ENCODE results near the gene LAMB3. TPM values are rescaled to one million over a fixed set of nuclear protein-coding genes. Genes with fewer than 3 reads are reported as not detected.

LAMB3 gene
- total and polyA plus RNA-seq, 4 donors, result 14.6 to 121 (median 68.6) TPM

DNA sequence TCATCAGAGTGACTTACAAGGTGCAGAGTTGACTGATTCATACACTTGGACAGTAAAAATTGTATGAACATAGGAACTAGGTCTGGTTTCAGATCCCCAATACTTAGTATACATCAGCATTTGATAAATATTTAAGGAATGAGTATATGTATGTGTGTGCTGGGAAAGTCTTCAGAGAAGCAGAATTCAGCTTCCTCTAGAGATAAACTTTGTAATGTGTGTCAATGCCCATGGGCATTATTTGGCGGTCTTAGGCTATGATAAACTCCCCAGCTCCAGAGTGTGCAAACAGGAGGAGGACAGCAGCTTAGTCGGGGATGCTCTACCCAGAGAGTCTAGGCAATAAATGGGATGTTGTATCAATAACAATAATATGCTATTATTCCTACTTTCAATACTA, 71.6 kb downstream of the LAMB3 start:
- H3K27me3 ChIP-seq (ENCODE audit: control insufficient read depth in 3 of 3, insufficient read depth in 3 of 3, low read length in 2 of 3), result peaks cover 0 to 3% (median 0%) of the 10 kb centered on the region in 3 donors
- no peaks in the 10 kb centered on the region for H3K36me3 ChIP-seq (ENCODE audit: control insufficient read depth in 4 of 4, insufficient read depth in 4 of 4, low read length in 4 of 4)
- H3K4me3 ChIP-seq, result no peak overlapping the region
- ATAC-seq (ENCODE audit: insufficient read depth, low FRiP score), result no peak
- H3K9me3 ChIP-seq (ENCODE audit: control insufficient read depth in 4 of 4, insufficient read depth in 3 of 4, low read length in 3 of 4), result no peaks in the 10 kb centered on the region
- H3K9ac ChIP-seq (ENCODE audit: insufficient read depth in 1 of 2, low read length in 2 of 2), result no peak overlapping the region
- WGBS, 2 donors, result 90 to 92% methylated on average over 2 of the region's 2 CpGs
- no peak for DNase-seq
- TF ChIP-seq, protein P1, sequence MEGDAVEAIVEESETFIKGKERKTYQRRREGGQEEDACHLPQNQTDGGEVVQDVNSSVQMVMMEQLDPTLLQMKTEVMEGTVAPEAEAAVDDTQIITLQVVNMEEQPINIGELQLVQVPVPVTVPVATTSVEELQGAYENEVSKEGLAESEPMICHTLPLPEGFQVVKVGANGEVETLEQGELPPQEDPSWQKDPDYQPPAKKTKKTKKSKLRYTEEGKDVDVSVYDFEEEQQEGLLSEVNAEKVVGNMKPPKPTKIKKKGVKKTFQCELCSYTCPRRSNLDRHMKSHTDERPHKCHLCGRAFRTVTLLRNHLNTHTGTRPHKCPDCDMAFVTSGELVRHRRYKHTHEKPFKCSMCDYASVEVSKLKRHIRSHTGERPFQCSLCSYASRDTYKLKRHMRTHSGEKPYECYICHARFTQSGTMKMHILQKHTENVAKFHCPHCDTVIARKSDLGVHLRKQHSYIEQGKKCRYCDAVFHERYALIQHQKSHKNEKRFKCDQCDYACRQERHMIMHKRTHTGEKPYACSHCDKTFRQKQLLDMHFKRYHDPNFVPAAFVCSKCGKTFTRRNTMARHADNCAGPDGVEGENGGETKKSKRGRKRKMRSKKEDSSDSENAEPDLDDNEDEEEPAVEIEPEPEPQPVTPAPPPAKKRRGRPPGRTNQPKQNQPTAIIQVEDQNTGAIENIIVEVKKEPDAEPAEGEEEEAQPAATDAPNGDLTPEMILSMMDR (IDR thresholded peaks at IDR 0.05; ENCODE audit: control extremely low read depth, extremely low read depth), result no peak
- peaks cover 0 to 14% (median 2%) of the 10 kb centered on the region in 5 donors for H3K4me1 ChIP-seq (ENCODE audit: control insufficient read depth in 5 of 5, insufficient read depth in 5 of 5, low read length in 5 of 5)
- H3K27ac ChIP-seq (ENCODE audit: low read depth in 1 of 2, low read length in 1 of 2), result no peak overlapping the region

DNA sequence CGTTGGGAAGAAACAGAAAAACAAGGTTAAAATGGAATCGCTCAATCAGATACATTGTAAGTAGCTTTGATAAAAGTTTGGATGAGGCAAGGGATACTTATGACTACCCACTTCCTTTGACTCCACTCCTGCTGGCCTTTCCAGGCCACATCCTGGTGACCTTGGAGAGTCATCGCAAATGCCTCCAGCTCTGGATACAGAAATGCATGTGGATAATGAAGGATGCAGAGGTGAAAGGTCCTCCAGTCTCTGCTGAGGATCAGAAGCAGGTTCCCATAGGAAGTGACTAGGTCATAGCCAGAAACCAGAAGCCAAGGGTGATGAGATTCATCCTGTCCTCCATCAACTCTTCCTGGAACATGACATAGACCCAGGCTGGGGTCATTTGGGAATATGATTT, 74.9 kb downstream of the LAMB3 start:
- Histone ChIP-seq H3K27ac (ENCODE audit: low read depth in 1 of 2, low read length in 1 of 2) (no peak overlapping the region), H3K4me3 (no peak overlapping the region), H3K27me3 (ENCODE audit: control insufficient read depth in 3 of 3, insufficient read depth in 3 of 3, low read length in 2 of 3) (no peaks in the 10 kb centered on the region), H3K4me1 (ENCODE audit: control insufficient read depth in 5 of 5, insufficient read depth in 5 of 5, low read length in 5 of 5) (no peaks in the 10 kb centered on the region), H3K9me3 (ENCODE audit: control insufficient read depth in 4 of 4, insufficient read depth in 3 of 4, low read length in 3 of 4) (no peaks in the 10 kb centered on the region), H3K36me3 (ENCODE audit: control insufficient read depth in 4 of 4, insufficient read depth in 4 of 4, low read length in 4 of 4) (no peaks in the 10 kb centered on the region), H3K9ac (ENCODE audit: insufficient read depth in 1 of 2, low read length in 2 of 2) (no peak overlapping the region)
- WGBS, 2 donors, result 89 to 93% methylated on average over 3 of the region's 3 CpGs
- DNase-seq, result no peak
- no peak for ATAC-seq (ENCODE audit: insufficient read depth, low FRiP score)
- TF ChIP-seq, protein P1 (IDR thresholded peaks at IDR 0.05; ENCODE audit: control extremely low read depth, extremely low read depth), result no peak

DNA sequence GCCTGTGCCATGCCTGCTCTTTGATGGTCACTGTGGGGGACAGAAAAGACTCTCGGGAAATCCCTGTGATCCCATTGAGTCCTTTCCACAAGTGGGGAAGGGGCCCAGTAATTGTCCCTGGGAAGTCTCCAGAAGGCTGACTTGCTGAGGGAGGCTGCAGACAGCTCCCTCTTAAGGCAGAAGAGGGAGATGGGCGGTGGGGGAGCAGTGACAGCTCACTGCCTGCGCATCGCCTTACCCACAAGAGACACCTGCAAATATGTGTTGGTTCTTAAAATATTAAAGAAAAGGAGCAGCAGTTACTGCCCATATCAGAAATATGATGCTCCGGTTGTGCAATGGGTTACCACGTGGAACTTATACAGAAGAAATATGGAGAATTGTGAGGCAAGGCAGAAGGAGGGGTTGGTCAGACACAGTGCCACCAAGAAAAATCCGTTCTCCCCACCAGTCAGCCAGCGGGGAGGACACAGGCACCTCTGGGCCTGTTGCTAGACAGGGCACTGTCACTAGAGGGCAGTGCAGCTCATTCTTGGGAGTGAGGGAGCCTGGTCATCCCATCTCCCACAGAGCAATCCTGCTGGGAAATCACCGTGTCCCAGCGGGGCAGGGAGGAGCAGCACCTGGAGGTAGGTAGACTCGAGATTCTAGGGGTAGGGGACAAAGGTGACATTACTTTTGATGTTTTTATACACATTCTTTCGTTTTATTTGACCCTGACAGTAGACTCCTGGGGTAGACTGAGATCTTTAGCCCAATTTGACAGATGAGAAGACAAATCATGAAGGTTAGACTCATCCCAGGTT, 75.6 kb downstream of the LAMB3 start:
- Histone ChIP-seq H3K4me3 (no peak overlapping the region), H3K9ac (ENCODE audit: insufficient read depth in 1 of 2, low read length in 2 of 2) (no peak overlapping the region), H3K27ac (ENCODE audit: low read depth in 1 of 2, low read length in 1 of 2) (no peak overlapping the region), H3K36me3 (ENCODE audit: control insufficient read depth in 4 of 4, insufficient read depth in 4 of 4, low read length in 4 of 4) (no peaks in the 10 kb centered on the region), H3K27me3 (ENCODE audit: control insufficient read depth in 3 of 3, insufficient read depth in 3 of 3, low read length in 2 of 3) (no peaks in the 10 kb centered on the region), H3K4me1 (ENCODE audit: control insufficient read depth in 5 of 5, insufficient read depth in 5 of 5, low read length in 5 of 5) (no peaks in the 10 kb centered on the region), H3K9me3 (ENCODE audit: control insufficient read depth in 4 of 4, insufficient read depth in 3 of 4, low read length in 3 of 4) (no peaks in the 10 kb centered on the region)
- ATAC-seq (ENCODE audit: insufficient read depth, low FRiP score) (peak; percentile 66), DNase-seq (peak; percentile 76 to 81 (median 77))
- TF ChIP-seq, protein P1 (IDR thresholded peaks at IDR 0.05; ENCODE audit: control extremely low read depth, extremely low read depth), result peak; percentile 75
- 20 to 27% methylated on average over 12 of the region's 12 CpGs for WGBS, 2 donors
